ENCODE data around the gene OTOA.
"Not testable (repeated sequence)": the region's sequence is repeated elsewhere in the genome, so short reads cannot be mapped to it uniquely, and the experiment has no call there.

- TF ChIP-seq CTCF (tag by site-specific recombination; IDR thresholded peaks at IDR 0.05); ZNF518A (tag by site-specific recombination; conservative IDR thresholded peaks at IDR 0.05; ENCODE audit: low read depth); KLF1 (tag by site-specific recombination; IDR thresholded peaks at IDR 0.05); SP7 (tag by site-specific recombination; IDR thresholded peaks at IDR 0.05); ZFP37 (tag by site-specific recombination; IDR thresholded peaks at IDR 0.05); ZSCAN4 (tag by site-specific recombination; IDR thresholded peaks at IDR 0.05); INSM2 (tag by site-specific recombination; IDR thresholded peaks at IDR 0.05); ZNF623 (tag by site-specific recombination; IDR thresholded peaks at IDR 0.05); ZNF692 (tag by site-specific recombination; IDR thresholded peaks at IDR 0.05); RBAK (tag by site-specific recombination; IDR thresholded peaks at IDR 0.05); EGR2 (tag by site-specific recombination; IDR thresholded peaks at IDR 0.05; ENCODE audit: low read depth); ZNF174 (tag by site-specific recombination; IDR thresholded peaks at IDR 0.05): not testable (repeated sequence)
Measured at GRCh38 chr16:21629616-21630539, 33.9 kb upstream of the OTOA start.
